Astrocyte of the spinal cord (primary cell): ENCODE data around the gene CD2AP.

Experiments used
- DNase-seq: peaks from one replicate; pipeline ENCODE4 v3.0.0; 2011; ENCODE audit warnings: low read depth, low spot score
- H3K4me3 ChIP-seq: 2 replicates; pipeline ENCODE4 v1.5.1; 2011; ENCODE audit warnings: low read depth, mild to moderate bottlenecking, low read length, moderate library complexity
- in situ Hi-C: cut with HindIII; loops from 2 replicates; pipeline ENCODE4 v1.10.0; 2017; ENCODE audit warnings: low sequenced_read_pairs
- TF ChIP-seq, protein P1 (sequence below): IDR thresholded peaks from 2 replicates; pipeline ENCODE4 v1.5.1; 2012; ENCODE audit warnings: low read depth, mild to moderate bottlenecking, low read length, inconsistent platforms

CD2AP gene

DNA sequence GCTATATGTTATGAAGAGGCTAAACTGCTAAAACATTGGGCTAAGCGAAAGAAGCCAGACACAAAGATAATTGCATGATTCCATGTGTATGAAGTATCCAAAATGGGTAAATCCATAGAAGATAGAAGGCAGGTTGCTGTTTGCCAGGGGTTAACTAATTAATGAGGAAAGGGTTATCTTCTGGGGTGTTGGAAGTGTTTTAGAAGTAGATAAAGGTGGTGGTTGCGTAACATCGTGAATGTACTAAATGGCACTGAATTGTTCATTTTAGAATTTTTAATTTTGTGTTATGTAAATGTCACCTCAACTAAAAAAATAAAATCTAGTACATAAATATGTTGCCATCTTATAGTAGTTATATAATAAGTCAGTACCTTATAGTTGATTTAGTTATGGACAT is 116.4 kb downstream of the CD2AP start:
- no peak for DNase-seq
- H3K4me3 ChIP-seq = no peak overlapping the region
- TF ChIP-seq, protein P1, sequence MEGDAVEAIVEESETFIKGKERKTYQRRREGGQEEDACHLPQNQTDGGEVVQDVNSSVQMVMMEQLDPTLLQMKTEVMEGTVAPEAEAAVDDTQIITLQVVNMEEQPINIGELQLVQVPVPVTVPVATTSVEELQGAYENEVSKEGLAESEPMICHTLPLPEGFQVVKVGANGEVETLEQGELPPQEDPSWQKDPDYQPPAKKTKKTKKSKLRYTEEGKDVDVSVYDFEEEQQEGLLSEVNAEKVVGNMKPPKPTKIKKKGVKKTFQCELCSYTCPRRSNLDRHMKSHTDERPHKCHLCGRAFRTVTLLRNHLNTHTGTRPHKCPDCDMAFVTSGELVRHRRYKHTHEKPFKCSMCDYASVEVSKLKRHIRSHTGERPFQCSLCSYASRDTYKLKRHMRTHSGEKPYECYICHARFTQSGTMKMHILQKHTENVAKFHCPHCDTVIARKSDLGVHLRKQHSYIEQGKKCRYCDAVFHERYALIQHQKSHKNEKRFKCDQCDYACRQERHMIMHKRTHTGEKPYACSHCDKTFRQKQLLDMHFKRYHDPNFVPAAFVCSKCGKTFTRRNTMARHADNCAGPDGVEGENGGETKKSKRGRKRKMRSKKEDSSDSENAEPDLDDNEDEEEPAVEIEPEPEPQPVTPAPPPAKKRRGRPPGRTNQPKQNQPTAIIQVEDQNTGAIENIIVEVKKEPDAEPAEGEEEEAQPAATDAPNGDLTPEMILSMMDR = no peak
- in situ Hi-C loops = no loop called here

DNA sequence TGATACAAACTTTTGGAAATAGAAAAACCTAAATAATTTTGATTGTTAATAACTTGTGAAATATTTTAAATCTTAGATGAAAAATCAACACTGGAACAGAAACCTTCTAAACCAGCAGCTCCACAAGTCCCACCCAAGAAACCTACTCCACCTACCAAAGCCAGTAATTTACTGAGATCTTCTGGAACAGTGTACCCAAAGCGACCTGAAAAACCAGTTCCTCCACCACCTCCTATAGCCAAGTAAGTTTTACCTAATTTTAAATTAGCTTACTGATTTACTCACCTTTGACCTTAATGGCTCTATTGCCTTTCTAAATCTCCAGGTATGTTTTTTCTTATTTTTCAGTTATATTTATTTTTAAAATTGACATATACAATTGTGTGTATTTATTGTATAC is 118.2 kb downstream of the CD2AP start:
- no peak overlapping the region for H3K4me3 ChIP-seq
- TF ChIP-seq, protein P1 = no peak
- no peak for DNase-seq
- in situ Hi-C loops = no loop called here

DNA sequence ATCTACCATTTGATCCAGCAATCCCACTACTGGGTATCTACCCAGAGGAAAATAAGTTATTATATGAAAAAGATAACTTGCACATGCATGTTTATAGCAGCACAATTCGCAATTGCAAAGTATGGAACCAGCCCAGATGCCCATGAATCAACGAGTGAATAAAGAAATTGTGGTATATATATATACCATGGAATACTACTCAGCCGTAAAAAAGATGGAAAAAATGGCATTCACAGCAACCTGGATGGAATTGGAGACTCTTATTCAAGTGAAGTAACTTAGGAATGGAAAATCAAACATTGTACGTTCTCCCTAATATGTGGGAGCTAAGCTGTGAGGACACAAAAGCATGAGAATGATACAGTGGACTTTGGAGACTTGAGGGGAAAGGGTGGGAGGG is 120.8 kb downstream of the CD2AP start:
- in situ Hi-C loops = no loop called here
- no peak for DNase-seq
- TF ChIP-seq, protein P1 = no peak
- H3K4me3 ChIP-seq = no peak overlapping the region

DNA sequence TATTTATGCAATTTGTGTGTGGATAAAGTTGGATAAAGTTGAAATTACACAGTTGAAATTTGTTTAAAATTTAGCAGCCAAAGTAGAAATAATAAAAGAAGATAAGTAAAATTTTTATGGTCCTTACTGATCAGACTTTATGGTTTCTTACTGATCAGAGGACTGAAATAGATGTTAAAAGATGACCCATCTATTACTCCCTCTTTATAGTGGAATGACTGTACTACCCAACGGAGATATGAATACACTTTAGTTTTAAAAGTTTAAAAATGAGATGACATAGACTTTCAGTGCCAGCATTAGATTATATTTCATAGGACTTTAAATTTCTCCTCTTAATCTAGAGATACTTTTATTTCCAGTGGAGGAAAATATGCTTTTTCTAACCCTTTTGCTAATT is 121.9 kb downstream of the CD2AP start:
- TF ChIP-seq, protein P1 = no peak
- H3K4me3 ChIP-seq = no peak overlapping the region
- in situ Hi-C loops = no loop called here
- no peak for DNase-seq

GRCh38 chr6:47603227-47603626 is 125.6 kb downstream of the CD2AP start:
- DNase-seq = no peak
- H3K4me3 ChIP-seq = no peak overlapping the region
- in situ Hi-C loops = no loop called here
- TF ChIP-seq, protein P1 = no peak

- no peak for DNase-seq
Measured at GRCh38 chr6:47603995-47604394, 126.4 kb downstream of the CD2AP start.

More at GRCh38 chr6:47603995-47604394, 126.4 kb downstream of the CD2AP start:
- H3K4me3 ChIP-seq = no peak overlapping the region
- TF ChIP-seq, protein P1 = no peak
- in situ Hi-C loops = no loop called here
